ENCODE results near the gene ODR4. TPM values are rescaled to one million over a fixed set of nuclear protein-coding genes. Genes with fewer than 3 reads are reported as not detected.

ODR4 gene
- total and polyA plus RNA-seq, 4 donors = 6.0 to 22.6 (median 16.5) TPM

DNA sequence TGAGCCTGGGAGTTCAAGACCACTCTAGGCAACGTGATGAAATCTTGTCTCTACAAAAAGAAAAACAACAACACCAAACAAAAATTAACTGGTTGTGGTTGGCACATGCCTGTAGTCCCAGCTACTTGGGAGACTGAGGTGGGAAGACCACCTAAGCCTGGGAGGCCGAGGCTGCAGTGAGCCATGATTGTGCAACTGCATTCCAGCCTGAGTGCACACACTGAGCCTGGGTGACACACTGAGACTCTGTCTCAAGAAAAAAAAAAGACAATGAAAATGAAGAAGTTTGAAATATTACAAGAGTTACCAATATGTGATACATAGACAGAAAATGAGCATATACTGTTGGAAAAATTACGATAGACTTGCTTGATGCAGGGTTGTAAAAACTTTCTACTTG, 53.4 kb downstream of the ODR4 start:
- no peaks in the 10 kb centered on the region for H3K36me3 ChIP-seq (ENCODE audit: control insufficient read depth in 1 of 2, insufficient read depth in 2 of 2, low read length in 1 of 2)
- H3K4me1 ChIP-seq (ENCODE audit: control insufficient read depth in 1 of 2, insufficient read depth in 2 of 2, low read length in 2 of 2) = no peaks in the 10 kb centered on the region

DNA sequence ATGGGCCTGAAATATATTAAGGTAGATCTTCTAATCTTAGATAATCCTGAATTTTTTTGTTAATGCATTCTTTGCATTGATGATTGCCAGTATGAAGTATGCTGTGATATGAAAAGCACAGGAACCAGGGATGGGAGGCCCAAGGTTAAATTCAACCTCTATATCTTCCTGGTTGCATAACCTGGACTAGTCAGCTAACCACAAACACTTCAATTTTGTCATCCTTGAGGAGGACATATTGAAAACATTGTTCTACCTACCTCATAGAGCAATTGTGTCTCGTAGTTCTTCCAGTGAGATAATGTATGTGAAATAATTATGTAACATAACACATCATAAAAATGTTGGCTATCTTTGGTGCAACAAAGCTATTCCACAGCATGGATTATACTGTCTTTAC, 59.7 kb downstream of the ODR4 start:
- no peak overlapping the region for H3K27ac ChIP-seq (ENCODE audit: low read depth in 1 of 2, low read length in 2 of 2)
- no peak overlapping the region for H3K4me3 ChIP-seq (ENCODE audit: low read length in 2 of 2)
- 87 to 95% methylated on average over 1 of the region's 1 CpG for WGBS, 2 donors
- no peaks in the 10 kb centered on the region for H3K4me1 ChIP-seq (ENCODE audit: control insufficient read depth in 1 of 2, insufficient read depth in 2 of 2, low read length in 2 of 2)
- H3K9me3 ChIP-seq (ENCODE audit: control insufficient read depth, low read length) = no peaks in the 10 kb centered on the region
- H3K27me3 ChIP-seq (ENCODE audit: control insufficient read depth in 1 of 2, insufficient read depth in 2 of 2, low read length in 1 of 2) = no peaks in the 10 kb centered on the region
- intact Hi-C loops (cut with DNase I) = no loop called here
- no peaks in the 10 kb centered on the region for H3K36me3 ChIP-seq (ENCODE audit: control insufficient read depth in 1 of 2, insufficient read depth in 2 of 2, low read length in 1 of 2)
- ATAC-seq (ENCODE audit: low FRiP score) (no peak), DNase-seq (no peak)

More for the DNA sequence above, 53.4 kb downstream of the ODR4 start:
- Histone ChIP-seq H3K27ac (ENCODE audit: low read depth in 1 of 2, low read length in 2 of 2) (no peak overlapping the region), H3K27me3 (ENCODE audit: control insufficient read depth in 1 of 2, insufficient read depth in 2 of 2, low read length in 1 of 2) (no peaks in the 10 kb centered on the region), H3K4me3 (ENCODE audit: low read length in 2 of 2) (no peak overlapping the region), H3K9me3 (ENCODE audit: control insufficient read depth, low read length) (no peaks in the 10 kb centered on the region)
- no peak for DNase-seq
- ATAC-seq (ENCODE audit: low FRiP score) = no peak
- intact Hi-C loops (cut with DNase I) = no loop called here
- 90 to 91% methylated on average over 3 of the region's 3 CpGs for WGBS, 2 donors

DNA sequence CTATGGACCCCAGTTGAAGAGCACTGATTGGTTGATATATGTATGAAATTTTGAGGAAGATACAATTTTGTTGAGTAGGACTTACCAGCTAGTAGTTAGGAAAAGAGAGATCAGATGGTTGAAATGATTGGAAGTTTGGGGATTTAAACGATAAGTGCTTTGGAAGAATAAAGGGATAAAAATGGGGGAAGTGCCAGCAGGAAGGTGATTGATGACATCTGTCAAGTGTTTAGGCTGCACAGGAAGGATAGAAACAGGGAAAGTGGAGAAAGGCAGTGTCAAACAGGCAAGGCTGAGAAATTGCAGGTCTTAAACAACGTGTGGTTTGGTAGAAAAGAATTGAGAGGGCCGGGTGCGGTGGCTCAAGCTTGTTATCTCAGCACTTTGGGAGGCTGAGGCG, 62.9 kb downstream of the ODR4 start:
- Histone ChIP-seq H3K4me1 (ENCODE audit: control insufficient read depth in 1 of 2, insufficient read depth in 2 of 2, low read length in 2 of 2) (no peaks in the 10 kb centered on the region), H3K9me3 (ENCODE audit: control insufficient read depth, low read length) (no peaks in the 10 kb centered on the region), H3K27ac (ENCODE audit: low read depth in 1 of 2, low read length in 2 of 2) (no peak overlapping the region), H3K36me3 (ENCODE audit: control insufficient read depth in 1 of 2, insufficient read depth in 2 of 2, low read length in 1 of 2) (no peaks in the 10 kb centered on the region), H3K4me3 (ENCODE audit: low read length in 2 of 2) (no peak overlapping the region), H3K27me3 (ENCODE audit: control insufficient read depth in 1 of 2, insufficient read depth in 2 of 2, low read length in 1 of 2) (no peaks in the 10 kb centered on the region)
- 74 to 77% methylated on average over 5 of the region's 5 CpGs for WGBS, 2 donors
- ATAC-seq (ENCODE audit: low FRiP score) (no peak), DNase-seq (no peak)
- intact Hi-C loops (cut with DNase I) = no loop called here

DNA sequence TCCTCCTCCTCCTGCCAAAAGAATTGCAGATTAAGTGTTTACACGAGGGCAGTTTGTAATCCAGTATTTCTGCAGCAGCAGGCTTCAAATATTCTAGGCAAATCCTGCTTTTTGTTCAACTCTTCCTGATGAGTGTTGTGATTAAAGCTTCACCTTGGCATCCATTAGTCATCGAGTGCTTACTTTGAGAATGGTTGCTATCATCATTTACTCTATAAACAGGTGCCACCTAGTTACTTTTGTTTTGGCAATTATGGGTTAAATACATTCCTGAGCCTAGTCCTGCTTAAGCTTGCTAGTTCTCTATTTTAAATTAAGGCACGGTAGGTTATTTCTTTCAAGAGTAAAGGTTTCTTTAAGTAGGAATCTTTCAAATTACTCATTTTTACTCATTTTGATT, 64.9 kb downstream of the ODR4 start:
- no peaks in the 10 kb centered on the region for H3K27me3 ChIP-seq (ENCODE audit: control insufficient read depth in 1 of 2, insufficient read depth in 2 of 2, low read length in 1 of 2)
- H3K4me3 ChIP-seq (ENCODE audit: low read length in 2 of 2) = no peak overlapping the region
- no peaks in the 10 kb centered on the region for H3K4me1 ChIP-seq (ENCODE audit: control insufficient read depth in 1 of 2, insufficient read depth in 2 of 2, low read length in 2 of 2)
- H3K9me3 ChIP-seq (ENCODE audit: control insufficient read depth, low read length) = no peaks in the 10 kb centered on the region
- WGBS, 2 donors = 50 to 54% methylated on average over 3 of the region's 3 CpGs
- H3K36me3 ChIP-seq (ENCODE audit: control insufficient read depth in 1 of 2, insufficient read depth in 2 of 2, low read length in 1 of 2) = no peaks in the 10 kb centered on the region
- ATAC-seq (ENCODE audit: low FRiP score) = no peak
- H3K27ac ChIP-seq (ENCODE audit: low read depth in 1 of 2, low read length in 2 of 2) = no peak overlapping the region
- DNase-seq = no peak
- intact Hi-C loops (cut with DNase I) = no loop called here

DNA sequence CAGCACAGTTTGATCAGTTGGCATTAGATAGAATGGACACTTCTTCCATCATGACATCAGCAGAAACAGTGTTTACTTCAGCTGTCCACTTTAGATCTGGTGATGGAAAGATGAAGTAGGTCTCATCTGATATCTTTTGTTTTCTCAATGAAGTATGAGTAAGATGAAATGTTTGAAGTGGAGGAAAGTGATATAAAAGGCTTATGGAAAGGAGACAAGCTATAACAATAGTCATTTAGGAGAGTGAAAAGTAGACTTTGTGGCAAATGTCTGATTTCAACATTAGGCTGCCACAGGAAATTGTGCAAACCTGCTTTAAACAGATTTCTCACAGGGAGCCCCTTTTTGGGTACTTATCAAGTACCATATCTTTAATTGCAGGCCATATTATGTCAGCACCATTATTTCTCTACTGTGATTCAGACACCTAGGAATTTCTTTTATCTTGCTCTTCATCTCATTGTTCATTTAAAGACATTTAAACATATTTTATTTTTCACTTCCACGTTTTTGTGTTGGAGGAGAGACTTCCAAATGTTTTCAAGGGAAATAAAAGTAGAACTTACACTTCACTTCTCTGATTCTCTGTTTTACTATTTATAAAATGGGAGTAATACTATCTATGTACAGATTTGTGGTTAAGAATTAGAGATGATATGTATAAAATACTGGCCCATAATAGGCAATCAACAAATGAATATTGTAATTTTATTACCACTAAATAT, 67.2 kb downstream of the ODR4 start:
- Histone ChIP-seq H3K27ac (ENCODE audit: low read depth in 1 of 2, low read length in 2 of 2) (no peak overlapping the region), H3K4me3 (ENCODE audit: low read length in 2 of 2) (no peak overlapping the region), H3K9me3 (ENCODE audit: control insufficient read depth, low read length) (no peaks in the 10 kb centered on the region), H3K4me1 (ENCODE audit: control insufficient read depth in 1 of 2, insufficient read depth in 2 of 2, low read length in 2 of 2) (no peaks in the 10 kb centered on the region), H3K27me3 (ENCODE audit: control insufficient read depth in 1 of 2, insufficient read depth in 2 of 2, low read length in 1 of 2) (no peaks in the 10 kb centered on the region), H3K36me3 (ENCODE audit: control insufficient read depth in 1 of 2, insufficient read depth in 2 of 2, low read length in 1 of 2) (no peaks in the 10 kb centered on the region)
- WGBS, 2 donors = 13 to 18% methylated on average over 1 of the region's 1 CpG
- no peak for DNase-seq
- intact Hi-C loops (cut with DNase I) = no loop called here
- no peak for ATAC-seq (ENCODE audit: low FRiP score)

DNA sequence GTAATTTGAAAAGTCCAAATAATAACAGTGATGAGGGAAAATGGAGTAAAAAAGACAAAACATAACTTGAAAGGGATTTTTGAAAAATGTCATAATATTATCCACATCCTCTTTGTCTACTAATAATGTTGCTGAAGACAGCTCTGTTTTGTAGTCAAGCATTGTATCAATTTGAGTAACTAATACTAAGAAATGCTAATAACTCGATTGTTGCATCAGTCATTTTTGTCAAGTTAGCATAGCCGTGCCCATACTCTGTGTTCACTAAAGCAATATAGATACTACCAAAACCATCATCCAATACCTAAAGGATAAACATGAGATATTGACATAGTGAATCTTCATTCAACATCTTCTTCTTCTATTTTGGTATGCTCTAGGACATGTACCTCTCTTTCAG, 68.0 kb downstream of the ODR4 start:
- Histone ChIP-seq H3K4me1 (ENCODE audit: control insufficient read depth in 1 of 2, insufficient read depth in 2 of 2, low read length in 2 of 2) (no peaks in the 10 kb centered on the region), H3K9me3 (ENCODE audit: control insufficient read depth, low read length) (no peaks in the 10 kb centered on the region), H3K27ac (ENCODE audit: low read depth in 1 of 2, low read length in 2 of 2) (no peak overlapping the region), H3K36me3 (ENCODE audit: control insufficient read depth in 1 of 2, insufficient read depth in 2 of 2, low read length in 1 of 2) (no peaks in the 10 kb centered on the region), H3K27me3 (ENCODE audit: control insufficient read depth in 1 of 2, insufficient read depth in 2 of 2, low read length in 1 of 2) (no peaks in the 10 kb centered on the region), H3K4me3 (ENCODE audit: low read length in 2 of 2) (no peak overlapping the region)
- intact Hi-C loops (cut with DNase I) = no loop called here
- ATAC-seq (ENCODE audit: low FRiP score) (no peak), DNase-seq (no peak)
- WGBS, 2 donors = 95 to 100% methylated on average over 2 of the region's 2 CpGs

DNA sequence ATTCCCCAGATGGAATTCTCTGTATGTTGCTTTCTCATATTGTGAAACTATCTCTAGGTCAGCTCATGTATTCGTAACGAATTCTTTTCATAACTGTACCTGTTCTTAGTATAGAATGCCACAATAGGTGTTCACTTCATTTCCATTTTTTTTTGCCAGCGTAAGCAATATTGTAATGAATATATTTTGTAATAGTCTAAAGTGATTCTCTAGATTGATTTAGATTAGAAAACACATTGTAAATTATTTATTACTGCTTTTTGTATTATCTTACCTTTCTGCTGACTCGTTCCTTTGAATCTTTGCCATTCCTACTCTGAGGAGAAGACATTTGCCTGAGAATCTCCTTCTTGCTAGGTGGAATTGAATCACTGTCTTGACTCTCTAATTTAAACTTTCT, 70.5 kb downstream of the ODR4 start:
- no peak for ATAC-seq (ENCODE audit: low FRiP score)
- 92 to 94% methylated on average over 4 of the region's 4 CpGs for WGBS, 2 donors
- intact Hi-C loops (cut with DNase I) = no loop called here
- H3K27ac ChIP-seq (ENCODE audit: low read depth in 1 of 2, low read length in 2 of 2) = no peak overlapping the region
- no peaks in the 10 kb centered on the region for H3K9me3 ChIP-seq (ENCODE audit: control insufficient read depth, low read length)
- no peaks in the 10 kb centered on the region for H3K27me3 ChIP-seq (ENCODE audit: control insufficient read depth in 1 of 2, insufficient read depth in 2 of 2, low read length in 1 of 2)
- no peaks in the 10 kb centered on the region for H3K4me1 ChIP-seq (ENCODE audit: control insufficient read depth in 1 of 2, insufficient read depth in 2 of 2, low read length in 2 of 2)
- no peak for DNase-seq
- no peak overlapping the region for H3K4me3 ChIP-seq (ENCODE audit: low read length in 2 of 2)
- no peaks in the 10 kb centered on the region for H3K36me3 ChIP-seq (ENCODE audit: control insufficient read depth in 1 of 2, insufficient read depth in 2 of 2, low read length in 1 of 2)

DNA sequence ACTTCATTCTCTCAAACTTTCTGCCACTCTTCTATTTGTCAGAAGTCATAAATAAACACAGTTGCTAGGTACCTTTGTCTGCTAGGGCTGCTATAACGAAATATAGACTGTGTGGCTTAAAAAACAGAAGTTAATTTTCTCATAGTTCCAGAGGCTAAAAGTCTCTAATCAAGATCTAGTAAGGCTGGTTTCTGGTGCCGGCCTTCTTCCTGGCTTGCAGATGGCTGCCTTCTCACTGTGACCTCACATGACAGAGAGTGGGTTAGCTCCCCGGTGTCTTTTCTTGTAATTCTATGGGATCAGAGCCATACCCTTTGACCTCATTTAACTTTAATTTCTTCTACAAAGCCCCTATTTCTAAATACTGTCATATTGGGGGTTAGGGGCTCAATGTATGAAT, 79.3 kb downstream of the ODR4 start:
- Histone ChIP-seq H3K9me3 (ENCODE audit: control insufficient read depth, low read length) (no peaks in the 10 kb centered on the region), H3K36me3 (ENCODE audit: control insufficient read depth in 1 of 2, insufficient read depth in 2 of 2, low read length in 1 of 2) (no peaks in the 10 kb centered on the region), H3K4me1 (ENCODE audit: control insufficient read depth in 1 of 2, insufficient read depth in 2 of 2, low read length in 2 of 2) (no peaks in the 10 kb centered on the region), H3K27me3 (ENCODE audit: control insufficient read depth in 1 of 2, insufficient read depth in 2 of 2, low read length in 1 of 2) (no peaks in the 10 kb centered on the region), H3K27ac (ENCODE audit: low read depth in 1 of 2, low read length in 2 of 2) (no peak overlapping the region), H3K4me3 (ENCODE audit: low read length in 2 of 2) (no peak overlapping the region)
- ATAC-seq (ENCODE audit: low FRiP score) = no peak
- intact Hi-C loops (cut with DNase I) = no loop called here
- no peak for DNase-seq
- 76 to 77% methylated on average over 3 of the region's 3 CpGs for WGBS, 2 donors

DNA sequence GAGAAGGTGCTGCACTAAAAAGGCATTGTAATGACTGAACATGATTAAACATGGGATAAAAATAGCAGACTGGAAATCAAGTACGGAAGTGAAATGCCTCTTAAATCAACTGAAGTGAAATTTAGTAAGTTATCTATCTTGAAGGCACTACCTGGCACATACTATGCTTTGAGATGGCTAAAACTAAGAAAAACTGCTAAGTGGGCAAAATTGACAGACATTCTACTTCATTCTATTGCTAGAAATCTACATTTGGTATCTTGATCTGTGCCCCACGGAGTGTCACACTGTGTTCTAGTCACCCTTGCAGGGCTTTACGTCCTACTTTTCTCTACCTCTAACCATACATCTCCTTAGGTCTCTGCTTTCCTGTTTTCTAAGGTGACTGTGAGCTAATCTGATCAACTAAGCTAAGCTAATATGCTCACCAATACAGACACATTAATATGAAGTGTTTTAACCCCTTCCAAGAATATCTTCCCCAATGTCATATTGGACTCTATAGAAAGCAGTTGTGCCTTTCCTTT, 81.2 kb downstream of the ODR4 start:
- ATAC-seq (ENCODE audit: low FRiP score) = no peak
- intact Hi-C loops (cut with DNase I) = no loop called here

More for the DNA sequence above, 81.2 kb downstream of the ODR4 start:
- 44 to 49% methylated on average over 3 of the region's 3 CpGs for WGBS, 2 donors
- no peak overlapping the region for H3K27ac ChIP-seq (ENCODE audit: low read depth in 1 of 2, low read length in 2 of 2)
- no peaks in the 10 kb centered on the region for H3K27me3 ChIP-seq (ENCODE audit: control insufficient read depth in 1 of 2, insufficient read depth in 2 of 2, low read length in 1 of 2)
- DNase-seq = no peak
- H3K36me3 ChIP-seq (ENCODE audit: control insufficient read depth in 1 of 2, insufficient read depth in 2 of 2, low read length in 1 of 2) = no peaks in the 10 kb centered on the region
- no peaks in the 10 kb centered on the region for H3K9me3 ChIP-seq (ENCODE audit: control insufficient read depth, low read length)
- H3K4me3 ChIP-seq (ENCODE audit: low read length in 2 of 2) = no peak overlapping the region
- no peaks in the 10 kb centered on the region for H3K4me1 ChIP-seq (ENCODE audit: control insufficient read depth in 1 of 2, insufficient read depth in 2 of 2, low read length in 2 of 2)
